NCI-H748 (cell line): ENCODE results near the gene TAX1BP3.
"Not testable (repeated sequence)": the region's sequence is repeated elsewhere in the genome, so short reads cannot be mapped to it uniquely, and the experiment has no call there.

Source experiments
- DNase-seq: peaks from one replicate; lab custom pipeline; 2025; ENCODE audit not compliant: unreplicated experiment; lab: John Stamatoyannopoulos, UW

TAX1BP3 gene

GRCh38 chr17:3668279-3669084 is at the start of gene TAX1BP3, which contains the start of gene EMC6:
TSS of gene TAX1BP3 (minus strand) at chr17:3668578. CDS start at chr17:3668526, 52 bp downstream.
TSS of gene EMC6 (plus strand) at chr17:3668812. CDS start at chr17:3669147, 335 bp downstream.
- peak; percentile 99 for DNase-seq

DNA sequence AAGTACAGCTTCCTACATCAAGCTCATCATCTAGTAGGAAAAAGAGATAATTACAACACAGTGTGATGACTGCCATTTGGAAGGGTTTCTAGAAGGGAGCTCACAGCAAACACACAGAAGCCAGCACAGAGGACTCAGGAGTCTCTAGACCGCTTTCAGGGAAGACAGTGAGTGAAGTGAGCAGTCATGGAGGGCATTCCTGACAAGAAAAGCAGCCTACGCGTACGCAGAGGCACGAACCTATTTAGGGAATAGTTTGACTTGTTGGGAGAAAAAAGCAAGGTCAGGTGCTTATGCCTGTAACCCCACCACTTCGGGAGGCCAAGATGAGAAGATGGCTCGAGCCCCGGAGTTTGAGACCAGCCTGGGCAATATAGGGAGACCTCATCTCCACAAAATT is 46.9 kb upstream of the TAX1BP3 start:
- no peak for DNase-seq

DNA sequence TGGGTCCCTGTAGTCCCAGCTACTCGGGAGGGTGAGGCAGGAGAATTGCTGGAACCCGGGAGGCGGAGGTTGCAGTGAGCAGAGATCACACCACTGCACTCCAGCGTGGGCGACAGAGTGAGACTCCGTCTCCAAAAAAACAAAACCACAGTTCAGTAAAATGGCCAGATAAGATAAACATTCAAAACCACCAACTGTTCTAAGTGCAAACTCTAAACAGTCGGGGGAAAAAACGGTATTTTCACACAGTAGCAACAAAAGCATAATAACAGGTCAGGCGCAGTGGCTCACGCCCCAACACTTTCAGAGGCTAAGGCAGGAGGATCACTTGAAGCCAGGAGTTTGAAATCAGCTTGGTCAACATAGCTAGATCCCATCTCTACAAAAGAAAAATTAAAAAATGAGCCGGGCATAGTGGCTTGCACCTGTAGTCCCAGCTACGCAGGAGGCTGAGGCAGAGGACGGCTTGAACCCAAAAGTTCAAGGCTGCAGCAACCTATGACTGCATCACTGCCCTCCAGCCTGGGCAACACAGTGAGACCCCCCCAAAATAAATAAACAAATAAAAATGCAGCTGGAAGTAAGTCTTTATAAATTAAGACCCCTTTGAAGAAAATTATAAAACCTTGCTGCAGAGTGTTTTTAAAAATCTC is 44.6 kb upstream of the TAX1BP3 start:
- DNase-seq: no peak

GRCh38 chr17:3710951-3711383 is 42.6 kb upstream of the TAX1BP3 start:
- DNase-seq: no peak

DNA sequence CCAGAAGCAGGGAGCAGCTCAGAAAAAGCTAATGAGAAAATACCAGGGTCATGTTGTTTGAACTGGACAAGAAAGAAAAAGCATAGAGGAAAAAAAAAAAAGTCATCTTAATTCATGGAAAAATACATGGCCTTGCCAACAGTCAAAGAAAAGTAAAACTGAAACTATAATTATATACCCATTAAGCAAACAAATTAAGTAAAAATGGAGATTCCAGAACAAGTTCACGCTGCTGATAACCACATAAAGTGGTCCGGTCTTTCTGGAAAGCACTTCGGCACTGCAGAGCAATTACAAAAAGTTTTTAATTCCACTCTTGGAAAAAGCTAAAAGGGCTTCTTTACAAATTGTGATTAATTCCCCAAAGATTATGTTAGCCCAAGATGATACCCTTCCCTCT is 40.0 kb upstream of the TAX1BP3 start:
- DNase-seq: no peak

DNA sequence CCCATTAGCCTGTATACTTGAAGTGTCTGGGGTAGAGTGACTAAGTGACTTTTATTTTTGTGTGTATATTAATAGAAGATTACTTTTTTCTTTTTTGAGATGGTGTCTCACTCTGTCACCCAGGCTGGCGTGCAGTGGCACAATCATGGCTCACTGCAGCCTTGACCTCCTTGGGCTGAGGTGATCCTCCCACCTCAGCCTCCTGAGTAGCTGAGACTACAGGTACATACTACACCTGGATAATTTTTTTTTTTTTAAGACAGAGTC is 37.3 kb upstream of the TAX1BP3 start:
- not testable (repeated sequence) for DNase-seq

DNA sequence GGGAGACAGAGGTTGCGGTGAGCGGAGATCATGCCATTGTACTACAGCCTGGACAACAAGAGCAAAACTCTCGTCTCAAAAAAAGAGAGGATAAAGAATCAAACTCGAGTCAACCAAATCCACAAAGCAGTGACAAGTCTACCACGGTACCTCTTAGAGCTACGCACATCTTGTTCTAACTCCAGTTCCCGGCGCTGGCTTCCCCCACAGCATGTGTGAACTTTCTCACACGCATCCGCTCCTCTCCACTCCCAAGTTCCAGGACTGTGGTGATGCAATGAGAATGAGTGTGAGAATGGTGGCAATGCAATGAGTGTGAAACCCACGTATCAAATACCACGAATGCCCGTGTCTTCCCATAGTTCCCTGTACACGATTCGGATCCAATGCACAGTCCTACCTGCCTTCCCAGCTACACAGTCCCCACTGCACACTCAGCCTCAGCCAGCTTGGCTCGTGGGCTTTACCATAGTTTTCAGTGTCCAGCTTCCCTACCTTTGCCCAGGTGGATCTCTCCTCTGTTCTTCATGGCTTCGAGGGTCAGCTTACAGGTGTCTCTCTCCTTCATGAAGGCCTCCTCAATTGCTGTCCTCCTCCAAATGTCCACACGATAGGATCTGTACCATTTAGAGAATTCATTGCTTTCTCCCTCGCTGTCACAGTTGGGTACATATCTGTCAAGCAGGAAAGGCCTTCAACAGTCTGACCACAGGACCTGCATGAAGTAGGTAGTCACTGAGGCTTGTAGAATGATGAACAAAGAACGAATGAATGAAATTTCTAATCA is 36.7 kb upstream of the TAX1BP3 start:
- DNase-seq: no peak

GRCh38 chr17:3702041-3702539 is 33.7 kb upstream of the TAX1BP3 start:
- not testable (repeated sequence) for DNase-seq

GRCh38 chr17:3699951-3700350 is 31.6 kb upstream of the TAX1BP3 start:
- no peak for DNase-seq

DNA sequence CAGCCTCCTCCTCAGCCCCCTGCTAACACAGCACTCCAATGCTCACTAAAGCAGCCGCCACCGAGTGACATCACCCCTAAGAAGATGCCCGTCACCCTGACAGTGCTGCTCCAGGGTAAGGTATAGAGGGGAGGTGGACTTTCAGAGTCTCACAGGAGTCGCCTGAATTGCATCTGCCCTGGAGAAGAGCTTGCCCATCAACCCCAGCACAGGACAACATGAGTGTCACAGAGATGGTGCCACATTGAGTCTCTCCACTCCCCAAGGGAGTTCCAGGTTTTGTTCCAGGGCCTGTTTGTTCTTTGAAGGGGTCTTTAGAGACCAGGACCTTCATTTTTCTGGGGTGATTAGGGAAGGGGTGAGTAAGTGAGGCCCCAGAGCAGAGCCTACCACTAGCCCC is 29.8 kb upstream of the TAX1BP3 start:
- DNase-seq: no peak

GRCh38 chr17:3697103-3697476 is 28.7 kb upstream of the TAX1BP3 start:
- DNase-seq: no peak

DNA sequence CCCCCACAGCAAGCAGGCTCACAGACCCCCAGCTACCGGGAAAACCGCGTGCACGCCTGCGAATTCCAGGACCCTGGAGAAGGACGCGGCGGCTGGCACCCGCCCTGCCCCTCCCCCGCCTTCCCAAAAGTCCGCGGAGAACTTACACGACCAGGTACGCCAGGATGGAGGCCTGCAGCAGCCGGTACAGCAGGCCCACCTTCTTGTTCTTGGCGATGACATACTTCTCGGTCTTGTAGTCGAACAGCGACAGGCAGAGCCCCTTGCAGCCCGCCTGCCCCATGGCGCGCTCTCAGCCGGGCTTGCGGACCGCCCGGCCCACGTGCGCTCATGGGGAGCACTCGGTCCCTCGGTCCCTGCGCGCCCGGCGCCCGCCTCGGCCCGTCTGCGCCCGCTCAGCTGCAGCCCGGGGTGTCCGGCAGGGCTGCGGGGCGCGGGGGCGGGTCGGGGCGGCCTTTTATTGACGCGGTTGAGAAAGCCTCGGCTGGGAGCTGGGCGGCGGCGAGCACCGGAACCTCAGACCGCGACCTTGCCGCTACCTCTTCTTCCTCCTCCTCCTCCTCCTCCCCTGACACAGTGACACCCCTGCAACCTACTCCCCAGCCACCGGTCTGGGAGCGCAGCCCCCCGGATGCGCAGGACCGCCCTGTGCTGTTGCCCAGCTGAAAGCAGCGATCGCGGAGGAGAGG is 27.5 kb upstream of the TAX1BP3 start, which contains the start of gene P2RX5:
TSS of gene P2RX5 (minus strand) at position 433 of the 689 bp plus-strand sequence. CDS start at position 283, 150 bp downstream.
- peak; percentile 62 for DNase-seq

GRCh38 chr17:3695129-3695722 is 26.8 kb upstream of the TAX1BP3 start:
- DNase-seq: no peak

- DNase-seq: no peak
Observed at GRCh38 chr17:3693829-3694231, 25.5 kb upstream of the TAX1BP3 start.

DNA sequence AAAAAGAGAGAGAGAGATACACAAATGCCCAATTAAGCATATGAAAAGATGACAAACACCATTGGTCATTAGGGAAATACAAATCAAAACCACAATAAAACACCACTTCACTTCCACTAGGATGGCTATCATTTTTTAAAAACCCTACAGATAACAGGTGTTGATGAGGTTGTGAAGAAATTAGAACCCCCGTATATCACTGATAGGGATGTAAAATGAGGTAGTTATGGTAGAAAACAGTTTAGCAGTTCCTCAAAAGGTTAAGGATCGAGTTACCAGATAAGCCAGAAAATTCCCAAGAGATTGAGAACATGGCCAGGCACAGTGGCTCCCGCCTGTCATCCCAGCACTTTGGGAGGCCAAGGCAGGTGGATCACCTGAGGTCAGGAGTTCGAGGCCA is 24.8 kb upstream of the TAX1BP3 start:
- no peak for DNase-seq

DNA sequence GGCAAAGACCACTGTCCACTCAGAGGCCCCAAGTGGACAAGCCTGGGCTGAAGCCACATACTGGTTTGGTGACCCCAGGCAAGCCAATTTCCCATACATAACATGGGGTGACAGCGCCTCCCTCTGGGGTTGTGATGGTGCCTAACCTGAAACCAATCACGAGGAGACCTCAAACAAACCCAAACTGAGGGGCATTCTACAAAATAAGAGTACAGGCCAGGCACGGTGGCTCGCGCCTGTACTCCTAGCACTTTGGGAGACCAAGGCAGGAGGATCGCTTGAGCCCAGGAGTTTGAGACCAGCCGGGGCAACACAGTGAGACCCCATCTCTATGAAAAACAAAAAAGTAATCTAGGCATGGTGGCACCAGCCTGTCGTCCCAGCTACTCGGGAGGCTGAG is 24.0 kb upstream of the TAX1BP3 start:
- no peak for DNase-seq

- DNase-seq: no peak
Observed at GRCh38 chr17:3691617-3692067, 23.3 kb upstream of the TAX1BP3 start.

DNA sequence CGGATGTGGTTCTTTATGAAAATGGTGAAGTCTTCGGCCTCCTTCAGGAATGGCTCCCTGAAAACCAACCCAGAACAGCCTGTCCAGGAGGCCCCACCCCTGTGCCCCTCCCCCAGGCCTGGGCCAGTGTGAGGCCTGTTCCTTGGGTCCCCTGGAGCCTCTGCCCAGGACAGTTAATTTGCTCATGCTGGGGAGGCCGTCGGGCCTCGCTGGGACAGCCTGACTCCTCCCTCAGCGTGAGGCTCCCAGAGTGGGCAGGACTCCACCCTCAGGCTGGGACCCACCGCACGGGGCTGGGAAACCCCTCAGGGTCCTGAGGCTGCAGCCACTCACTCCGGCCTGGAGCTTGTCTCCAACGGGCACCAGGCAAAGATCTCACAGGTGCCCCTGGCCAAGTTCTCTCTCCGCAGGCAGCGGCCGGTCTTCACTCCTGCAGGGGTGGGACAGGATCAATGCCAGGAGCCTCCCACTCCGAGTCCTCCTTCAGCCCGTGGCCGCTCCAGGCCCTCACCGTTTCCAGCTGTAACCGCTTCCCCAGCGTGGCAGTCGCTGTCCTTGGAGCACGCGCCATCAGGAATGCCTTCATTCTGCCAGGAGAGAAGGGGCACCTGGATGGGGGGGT is 21.8 kb upstream of the TAX1BP3 start:
- DNase-seq: no peak

DNA sequence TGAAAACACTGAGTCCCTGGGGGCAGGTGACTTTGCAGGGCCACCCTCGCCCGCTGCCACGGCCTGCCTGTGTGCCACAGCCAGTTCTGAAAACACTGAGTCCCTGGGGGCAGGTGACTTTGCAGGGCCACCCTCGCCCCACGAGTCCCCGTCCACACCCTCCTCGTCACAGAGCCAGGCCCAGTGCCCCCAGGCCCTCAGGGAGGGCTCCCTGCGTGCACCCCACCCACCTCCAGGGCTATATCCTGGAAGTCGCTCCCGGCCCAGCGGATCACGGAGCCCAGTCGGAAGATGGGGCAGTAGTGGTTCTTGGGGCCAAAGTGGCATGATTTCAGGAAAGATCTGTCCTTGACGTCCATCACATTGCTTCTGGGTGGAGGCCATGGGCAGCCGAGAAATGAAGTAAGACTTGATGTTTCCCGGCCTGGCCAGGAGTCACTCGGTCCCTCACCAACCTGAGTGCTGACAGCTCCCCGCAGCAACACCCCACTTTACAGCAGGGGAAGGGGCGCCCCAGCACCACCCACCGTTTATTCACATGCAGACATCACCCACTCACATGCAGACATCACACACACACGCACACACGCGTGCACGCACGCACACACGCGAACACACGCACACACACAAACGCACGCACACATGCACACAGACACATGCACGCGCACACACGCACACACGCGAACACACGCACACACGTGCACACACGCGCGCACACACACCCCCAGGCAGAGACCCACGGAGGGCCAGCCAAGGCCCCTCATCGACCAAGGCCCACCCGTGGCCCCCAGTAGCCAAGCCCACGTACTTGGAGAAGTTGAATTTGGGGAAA is 21.1 kb upstream of the TAX1BP3 start:
- DNase-seq: no peak
